KBM-7 (cell line): ENCODE data around the gene HSP90AA1.
"Not testable (repeated sequence)": the region's sequence is repeated elsewhere in the genome, so short reads cannot be mapped to it uniquely, and the experiment has no call there.

Experiments
- DNase-seq: peaks from one replicate; pipeline ENCODE4 v3.0.0-alpha.2; 2015
- in situ Hi-C: fragments of 300-500 bp; cut with MboI; formaldehyde crosslinking; loops from 2 replicates; pipeline ENCODE4 v1.14.3; 2020; ENCODE audit warnings: low sequenced_read_pairs, low pct_unique_long_range_greater_than_20kb, mixed read lengths

HSP90AA1 gene

GRCh38 chr14:102078361-102078791, 8.5 kb downstream of the HSP90AA1 start:
- in situ Hi-C loops = not testable (repeated sequence)

GRCh38 chr14:102077382-102077709, 9.5 kb downstream of the HSP90AA1 start:
- in situ Hi-C loops = no loop called here
- no peak for DNase-seq

More at GRCh38 chr14:102078361-102078791, 8.5 kb downstream of the HSP90AA1 start:
- not testable (repeated sequence) for DNase-seq

- DNase-seq = no peak
Measured at GRCh38 chr14:102075155-102075554, 11.7 kb downstream of the HSP90AA1 start.

GRCh38 chr14:102074415-102074964, 12.4 kb downstream of the HSP90AA1 start:
- in situ Hi-C loops = no loop called here
- no peak for DNase-seq

More at GRCh38 chr14:102075155-102075554, 11.7 kb downstream of the HSP90AA1 start:
- in situ Hi-C loops = no loop called here

- in situ Hi-C loops = no loop called here
- no peak for DNase-seq
Measured at GRCh38 chr14:102071283-102071998, 15.4 kb downstream of the HSP90AA1 start.

GRCh38 chr14:102066041-102066451, 20.8 kb downstream of the HSP90AA1 start:
- no peak for DNase-seq
- in situ Hi-C loops = no loop called here

GRCh38 chr14:102064590-102064989, 22.3 kb downstream of the HSP90AA1 start:
- in situ Hi-C loops, DNase-seq: not testable (repeated sequence)

GRCh38 chr14:102063808-102064429, 22.9 kb downstream of the HSP90AA1 start:
- DNase-seq = no peak
- in situ Hi-C loops = no loop called here

GRCh38 chr14:102063109-102063807, 23.6 kb downstream of the HSP90AA1 start:
- in situ Hi-C loops = no loop called here
- DNase-seq = peak; percentile 84

GRCh38 chr14:102058961-102059360, 27.9 kb downstream of the HSP90AA1 start:
- in situ Hi-C loops = no loop called here
- no peak for DNase-seq

GRCh38 chr14:102058146-102058545, 28.7 kb downstream of the HSP90AA1 start:
- no peak for DNase-seq
- in situ Hi-C loops = no loop called here

GRCh38 chr14:102057480-102058114, 29.2 kb downstream of the HSP90AA1 start:
- in situ Hi-C loops = no loop called here

GRCh38 chr14:102056694-102057442, 30.0 kb downstream of the HSP90AA1 start:
- in situ Hi-C loops = no loop called here
- DNase-seq = no peak

More at GRCh38 chr14:102057480-102058114, 29.2 kb downstream of the HSP90AA1 start:
- no peak for DNase-seq

- no peak for DNase-seq
Measured at GRCh38 chr14:102055181-102055901, 31.5 kb downstream of the HSP90AA1 start.

GRCh38 chr14:102052522-102052921, 34.3 kb downstream of the HSP90AA1 start:
- in situ Hi-C loops = no loop called here
- no peak for DNase-seq

More at GRCh38 chr14:102055181-102055901, 31.5 kb downstream of the HSP90AA1 start:
- in situ Hi-C loops = no loop called here

- no peak for DNase-seq
- in situ Hi-C loops = no loop called here
Measured at GRCh38 chr14:102050625-102051024, 36.2 kb downstream of the HSP90AA1 start.

- in situ Hi-C loops = no loop called here
- DNase-seq = no peak
Measured at GRCh38 chr14:102050026-102050405, 36.8 kb downstream of the HSP90AA1 start.
